GM19324 (cell line): Measurements from ENCODE around the gene INO80.

Experiments used
- ATAC-seq: cut with Tn5 transposase; IDR thresholded peaks from one replicate; pipeline ENCODE4 v1.9.1; 2021; ENCODE audit warnings: mild to moderate bottlenecking, moderate library complexity; ENCODE audit not compliant: unreplicated experiment, low FRiP score

INO80 gene

DNA sequence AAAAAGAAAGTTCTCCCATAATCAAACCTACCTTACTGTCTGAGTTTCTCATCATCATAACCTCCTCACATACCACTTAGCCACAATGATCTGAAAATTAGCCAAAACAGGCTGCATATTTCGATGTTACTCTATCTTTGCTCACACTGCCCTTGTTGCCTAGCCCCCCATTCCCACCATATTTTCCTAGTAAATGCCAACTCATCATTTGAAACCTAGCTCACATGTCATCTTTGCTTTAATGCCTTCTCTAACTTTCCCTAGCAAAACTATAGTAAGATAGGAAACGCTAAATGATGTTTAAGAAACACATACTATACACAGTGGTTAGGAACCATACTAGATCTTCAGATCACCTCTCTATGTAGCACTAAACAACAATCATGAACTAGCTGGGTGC, 64.9 kb downstream of the INO80 start:
- ATAC-seq = no peak

- no peak for ATAC-seq
Measured at GRCh38 chr15:41048852-41049251, 67.2 kb downstream of the INO80 start.

DNA sequence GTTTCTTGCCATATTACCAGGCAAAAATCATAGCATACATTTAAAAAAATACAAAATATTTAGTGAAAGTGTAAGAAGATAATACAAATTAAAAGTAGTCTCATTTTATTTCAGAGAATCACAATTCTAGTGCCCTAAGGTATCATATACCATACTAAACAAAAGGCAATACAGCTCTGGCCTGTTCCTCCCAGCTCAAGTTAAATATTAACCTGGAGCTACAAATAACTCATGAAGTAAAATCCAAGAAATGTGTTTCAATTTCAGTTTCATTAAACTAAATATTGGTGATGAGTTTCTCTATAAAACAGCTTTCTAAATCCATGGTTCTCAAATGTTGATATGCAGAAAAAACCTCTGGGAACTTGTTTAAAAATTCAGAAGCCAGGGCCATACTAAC, 67.7 kb downstream of the INO80 start:
- no peak for ATAC-seq

GRCh38 chr15:41047474-41047873, 68.6 kb downstream of the INO80 start:
- no peak for ATAC-seq

GRCh38 chr15:41043276-41043951, 72.7 kb downstream of the INO80 start:
- no peak for ATAC-seq

DNA sequence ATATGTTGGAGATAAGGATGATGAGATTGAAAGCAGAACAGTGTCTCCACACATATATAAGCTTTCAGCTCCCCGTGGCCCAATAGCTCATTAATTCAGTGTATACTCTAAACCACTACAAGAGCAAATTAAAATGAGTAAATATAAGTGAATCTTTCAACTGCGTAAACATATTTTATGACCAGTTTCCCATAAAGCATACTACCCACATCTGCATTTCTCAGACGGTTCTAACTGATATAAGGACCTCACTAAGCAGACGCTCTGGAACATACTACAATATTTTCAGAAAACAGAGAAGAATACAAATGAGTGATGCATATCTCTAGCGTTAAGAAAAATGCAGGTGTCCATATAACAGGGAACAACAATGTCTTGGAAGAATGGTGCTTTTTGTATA, 73.2 kb downstream of the INO80 start:
- ATAC-seq = no peak

- no peak for ATAC-seq
Measured at GRCh38 chr15:41039121-41039520, 77.0 kb downstream of the INO80 start.

GRCh38 chr15:41032079-41032328, 84.1 kb downstream of the INO80 start:
- no peak for ATAC-seq

DNA sequence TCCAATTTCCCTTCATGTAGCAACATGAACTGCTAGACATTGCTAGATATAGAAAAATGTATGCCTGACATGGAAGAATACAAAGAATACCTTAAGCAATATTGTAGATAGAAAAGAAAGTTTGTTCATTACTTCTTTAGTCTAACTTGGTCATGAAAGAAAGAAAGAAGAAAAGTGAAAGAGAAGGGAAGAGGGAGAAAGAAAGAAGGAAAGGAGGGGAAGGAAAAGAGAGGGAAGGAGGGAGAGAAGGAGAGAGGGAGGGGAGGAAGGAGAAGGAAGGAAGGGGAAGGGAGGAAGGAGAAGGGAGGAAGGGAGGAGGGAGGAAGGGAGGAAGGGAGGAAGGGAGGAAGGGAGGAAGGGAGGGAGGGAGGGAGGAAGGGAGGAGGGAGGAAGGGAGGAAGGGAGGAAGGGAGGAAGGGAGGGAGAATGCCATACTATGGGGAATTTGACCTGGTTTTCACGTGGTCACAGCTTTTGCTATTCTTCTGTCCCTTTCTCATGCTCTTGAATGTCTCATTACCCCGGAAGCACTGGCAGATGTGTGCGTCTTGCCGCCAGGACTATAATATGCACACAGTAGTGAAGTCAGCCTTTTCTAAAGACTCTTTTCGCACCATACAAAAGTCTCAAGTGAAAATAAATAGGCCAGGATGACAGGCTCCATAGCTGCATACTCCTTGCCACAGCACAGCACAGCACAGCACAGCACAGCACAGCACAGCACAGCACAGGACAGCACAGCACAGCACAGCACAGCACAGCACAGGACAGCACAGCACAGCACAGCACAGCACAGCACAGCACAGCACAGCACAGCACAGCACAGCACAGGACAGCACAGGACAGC, 84.6 kb downstream of the INO80 start:
- ATAC-seq = no peak

GRCh38 chr15:41028853-41029252, 87.2 kb downstream of the INO80 start:
- no peak for ATAC-seq

DNA sequence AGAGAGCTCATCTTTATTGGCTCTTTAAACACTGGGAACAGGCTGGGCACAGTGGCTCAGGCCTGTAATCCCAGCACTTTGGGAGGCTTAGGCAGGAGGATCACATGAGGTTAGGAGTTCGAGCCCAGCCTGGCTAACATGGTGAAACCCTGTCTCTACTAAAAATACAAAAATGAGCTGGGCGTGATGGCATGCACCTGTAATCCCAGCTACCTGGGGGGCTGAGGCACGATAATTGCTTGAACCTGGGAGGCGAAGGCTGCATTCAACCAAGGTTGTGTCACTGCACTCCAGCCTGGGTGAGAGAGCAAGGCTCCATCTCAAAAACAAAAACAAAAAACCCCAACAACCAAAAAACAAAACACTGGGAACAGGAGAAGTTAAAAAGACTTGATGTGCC, 90.7 kb downstream of the INO80 start:
- no peak for ATAC-seq

GRCh38 chr15:41024885-41025284, 91.2 kb downstream of the INO80 start:
- no peak for ATAC-seq

- ATAC-seq = no peak
Measured at GRCh38 chr15:41024131-41024530, 91.9 kb downstream of the INO80 start.

- no peak for ATAC-seq
Measured at GRCh38 chr15:41022487-41023090, 93.5 kb downstream of the INO80 start.

DNA sequence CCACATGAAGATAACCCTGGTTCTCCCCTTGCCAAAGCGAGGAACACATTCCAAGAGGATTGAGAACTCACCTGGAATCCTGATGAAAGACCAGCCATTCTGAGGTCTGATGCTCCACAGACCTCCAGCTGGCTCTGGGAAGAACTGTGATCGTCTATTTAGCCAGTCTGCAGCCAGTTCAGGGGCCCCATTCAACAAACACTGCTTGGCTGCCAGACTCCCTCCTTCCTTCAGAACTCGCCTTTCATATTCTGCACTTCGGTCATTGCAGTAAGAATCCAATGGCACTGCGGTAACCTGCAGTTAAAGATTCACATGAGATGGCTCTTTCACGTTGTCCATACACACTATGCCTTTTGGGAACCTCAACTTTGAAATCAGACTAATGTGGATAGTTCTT, 95.3 kb downstream of the INO80 start:
- no peak for ATAC-seq

- no peak for ATAC-seq
Measured at GRCh38 chr15:41020311-41020710, 95.8 kb downstream of the INO80 start.

DNA sequence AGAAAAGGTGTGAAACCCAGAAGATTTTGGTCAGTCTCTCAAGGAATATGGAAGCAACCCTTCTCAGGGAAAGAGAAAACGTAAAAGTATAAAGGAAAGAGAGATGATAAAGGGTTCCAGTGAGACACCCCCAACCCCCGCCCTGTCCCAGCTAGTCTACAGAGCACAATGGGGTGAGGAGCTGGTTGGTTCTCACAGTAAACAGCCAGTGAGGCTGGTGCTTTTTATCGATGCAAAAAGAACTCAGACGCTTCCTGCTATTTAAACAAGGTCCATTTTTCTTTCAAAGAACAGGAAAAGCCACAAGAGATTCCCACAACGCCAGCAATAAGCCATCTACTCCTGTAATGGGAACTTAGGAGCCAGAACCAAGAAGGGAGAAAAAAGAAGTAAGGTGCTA, 96.9 kb downstream of the INO80 start:
- ATAC-seq = no peak

GRCh38 chr15:41018534-41018933, 97.5 kb downstream of the INO80 start:
- ATAC-seq = no peak

- ATAC-seq = no peak
Measured at GRCh38 chr15:41017066-41017735, 98.9 kb downstream of the INO80 start.

DNA sequence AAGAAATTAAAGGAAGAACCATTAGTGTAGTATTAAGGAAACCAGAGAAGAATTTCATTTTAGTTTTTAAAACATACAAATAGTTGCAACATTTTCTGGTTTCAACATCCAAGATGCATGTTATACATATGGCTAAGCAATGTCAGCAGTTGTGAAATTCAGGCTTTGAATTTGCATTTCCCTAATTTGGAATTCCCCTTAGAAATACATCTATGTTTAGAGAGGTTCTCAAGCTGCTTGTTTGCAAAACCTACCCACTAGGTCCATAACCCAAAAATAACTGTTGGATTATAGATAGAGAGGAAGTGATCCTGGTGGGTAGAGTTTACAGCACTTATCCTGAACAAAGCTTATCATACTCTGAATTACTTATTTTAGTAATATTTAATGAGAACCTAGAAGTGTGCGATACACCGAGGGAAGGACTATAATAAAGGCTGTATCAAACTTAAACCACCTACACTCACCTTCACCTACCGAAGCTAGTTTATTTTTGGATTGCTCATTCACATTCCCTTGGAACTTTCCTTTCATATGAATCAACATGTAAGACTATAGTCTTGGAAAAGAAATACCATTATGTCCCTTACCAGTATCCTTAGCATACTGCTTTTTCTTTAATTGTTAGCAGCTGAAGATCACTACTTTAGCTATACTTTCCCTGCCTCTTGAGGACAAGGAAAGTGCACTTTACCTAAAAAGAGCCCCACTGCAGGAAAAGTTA, 102.2 kb downstream of the INO80 start:
- no peak for ATAC-seq
